ENCODE measurements around the gene TTLL10. TPM values are rescaled to one million over a fixed set of nuclear protein-coding genes. Genes with fewer than 3 reads are reported as not detected.

Gene TTLL10
- total RNA-seq, 1 donor from 2014 or later: not detected

DNA sequence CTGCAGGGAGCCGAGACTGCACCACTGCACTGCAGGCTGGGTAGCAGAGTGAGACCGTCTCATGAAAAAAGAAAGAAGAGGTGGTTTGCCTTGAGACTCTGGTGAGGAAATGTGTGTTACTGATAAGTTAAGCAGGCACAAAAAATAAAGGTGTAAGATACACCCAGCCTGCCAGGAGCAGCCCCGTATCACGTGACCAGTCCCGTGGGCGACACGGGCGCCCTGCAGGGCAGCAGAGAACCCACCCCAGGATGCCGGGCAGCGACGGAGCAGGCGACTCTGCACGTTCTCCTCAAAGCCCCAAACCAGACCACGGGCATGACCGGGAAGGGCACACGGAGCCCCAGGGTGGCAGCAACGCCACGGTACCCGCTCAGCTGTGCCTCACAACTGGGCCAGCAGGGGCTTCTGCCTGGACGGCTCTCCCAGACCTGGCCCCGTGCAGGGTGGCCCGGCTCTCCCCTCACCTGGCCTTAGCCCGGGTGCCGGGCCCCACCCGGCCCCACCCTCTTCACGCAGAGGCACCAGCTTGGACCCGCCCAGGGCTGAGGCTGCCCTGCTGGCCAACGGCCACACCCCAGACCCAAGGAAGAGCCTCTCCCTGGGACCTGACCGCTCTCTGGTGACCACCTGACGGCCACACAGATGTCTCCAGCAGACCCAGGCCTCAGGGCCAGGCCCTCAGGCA lies 48.4 kb downstream of the TTLL10 start:
- H3K4me1 ChIP-seq: no peaks in the 10 kb centered on the region
- intact Hi-C loops (cut with DNase I): no loop called here
- ATAC-seq: no peak

DNA sequence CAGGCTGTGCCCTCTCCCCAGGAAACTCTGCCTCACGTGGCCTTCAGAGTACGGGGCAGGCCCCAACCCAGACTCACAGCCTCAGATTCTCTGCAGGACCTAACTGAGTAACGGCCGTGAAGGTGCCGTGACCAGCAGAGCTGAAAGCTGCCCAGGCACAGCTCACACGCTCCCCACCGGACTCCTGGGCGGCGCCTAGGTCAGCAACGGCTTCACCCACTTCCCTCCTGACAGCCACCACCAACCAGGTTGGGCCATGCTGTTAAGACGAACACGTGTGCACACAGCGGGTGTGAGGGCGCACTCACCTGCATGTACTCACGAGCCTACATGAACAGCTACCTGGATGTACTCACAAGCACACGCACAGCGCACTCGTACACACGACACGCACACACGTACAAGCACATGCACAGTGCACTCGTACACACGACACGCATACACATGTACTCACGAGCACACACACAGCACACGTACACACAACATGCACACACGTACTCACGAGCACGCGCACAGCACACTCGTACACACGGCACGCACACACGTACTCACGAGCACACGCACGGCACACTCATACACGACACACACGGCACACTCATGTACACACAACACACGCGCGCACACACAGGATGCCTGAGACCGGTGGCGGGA lies 49.0 kb downstream of the TTLL10 start:
- no peaks in the 10 kb centered on the region for H3K4me1 ChIP-seq
- no peaks in the 10 kb centered on the region for H3K9me3 ChIP-seq
- ATAC-seq (no peak), DNase-seq (no peak)
- no peaks in the 10 kb centered on the region for H3K27me3 ChIP-seq
- TF ChIP-seq, protein P1, sequence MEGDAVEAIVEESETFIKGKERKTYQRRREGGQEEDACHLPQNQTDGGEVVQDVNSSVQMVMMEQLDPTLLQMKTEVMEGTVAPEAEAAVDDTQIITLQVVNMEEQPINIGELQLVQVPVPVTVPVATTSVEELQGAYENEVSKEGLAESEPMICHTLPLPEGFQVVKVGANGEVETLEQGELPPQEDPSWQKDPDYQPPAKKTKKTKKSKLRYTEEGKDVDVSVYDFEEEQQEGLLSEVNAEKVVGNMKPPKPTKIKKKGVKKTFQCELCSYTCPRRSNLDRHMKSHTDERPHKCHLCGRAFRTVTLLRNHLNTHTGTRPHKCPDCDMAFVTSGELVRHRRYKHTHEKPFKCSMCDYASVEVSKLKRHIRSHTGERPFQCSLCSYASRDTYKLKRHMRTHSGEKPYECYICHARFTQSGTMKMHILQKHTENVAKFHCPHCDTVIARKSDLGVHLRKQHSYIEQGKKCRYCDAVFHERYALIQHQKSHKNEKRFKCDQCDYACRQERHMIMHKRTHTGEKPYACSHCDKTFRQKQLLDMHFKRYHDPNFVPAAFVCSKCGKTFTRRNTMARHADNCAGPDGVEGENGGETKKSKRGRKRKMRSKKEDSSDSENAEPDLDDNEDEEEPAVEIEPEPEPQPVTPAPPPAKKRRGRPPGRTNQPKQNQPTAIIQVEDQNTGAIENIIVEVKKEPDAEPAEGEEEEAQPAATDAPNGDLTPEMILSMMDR (IDR thresholded peaks at IDR 0.05): no peak
- peaks cover 85% of the 10 kb centered on the region for H3K36me3 ChIP-seq
- no peak overlapping the region for H3K4me3 ChIP-seq
- intact Hi-C loops (cut with DNase I): no loop called here
- no peak overlapping the region for H3K27ac ChIP-seq

More for the DNA sequence above, 48.4 kb downstream of the TTLL10 start:
- TF ChIP-seq, protein P1 (IDR thresholded peaks at IDR 0.05): no peak
- DNase-seq: no peak
- no peak overlapping the region for H3K27ac ChIP-seq
- H3K9me3 ChIP-seq: no peaks in the 10 kb centered on the region
- H3K36me3 ChIP-seq: peaks cover 88% of the 10 kb centered on the region
- no peak overlapping the region for H3K4me3 ChIP-seq
- H3K27me3 ChIP-seq: no peaks in the 10 kb centered on the region

DNA sequence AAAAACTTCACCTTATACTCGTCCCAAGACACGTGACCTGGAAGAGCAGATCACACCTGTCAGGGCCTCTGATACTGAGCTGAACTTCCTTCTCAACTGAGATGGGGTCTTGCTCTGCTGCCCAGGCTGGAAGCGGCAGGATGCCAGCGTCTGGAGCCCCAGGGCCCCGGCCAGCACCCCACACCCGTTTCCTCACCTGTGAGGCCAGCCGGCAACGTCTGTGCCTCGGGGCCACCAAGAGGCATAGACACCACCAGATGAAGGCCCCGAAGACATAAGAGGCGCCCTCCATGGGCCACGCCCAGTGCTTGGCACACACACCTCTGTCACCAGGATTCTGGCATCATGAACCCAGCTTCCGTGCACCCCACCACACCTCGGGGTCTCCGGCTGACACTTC lies 49.6 kb downstream of the TTLL10 start:
- Histone ChIP-seq H3K9me3 (no peaks in the 10 kb centered on the region), H3K36me3 (peaks cover 86% of the 10 kb centered on the region), H3K27ac (no peak overlapping the region), H3K27me3 (no peaks in the 10 kb centered on the region), H3K4me1 (no peaks in the 10 kb centered on the region), H3K4me3 (no peak overlapping the region)
- ATAC-seq: no peak
- TF ChIP-seq, protein P1 (IDR thresholded peaks at IDR 0.05): no peak
- DNase-seq: no peak
- intact Hi-C loops (cut with DNase I): no loop called here

DNA sequence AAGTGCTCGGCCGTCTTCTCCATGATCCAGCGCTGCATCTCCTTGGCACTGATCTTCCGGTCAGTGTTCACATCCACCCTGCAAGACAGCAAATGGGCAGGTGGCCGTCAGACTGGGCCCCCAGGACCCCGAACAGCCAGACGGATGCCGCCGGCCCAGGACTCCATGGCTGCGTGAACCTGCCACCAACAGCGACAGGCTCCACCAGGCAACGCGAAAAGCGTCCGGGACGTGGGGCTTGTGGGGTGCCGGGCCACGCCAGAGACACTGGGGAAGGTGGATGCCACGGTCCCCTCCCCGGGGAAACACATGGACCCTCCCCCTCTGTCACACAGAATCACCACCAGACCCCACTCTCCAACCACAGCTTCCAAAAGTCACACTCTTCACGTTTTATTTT lies 50.2 kb downstream of the TTLL10 start:
- Histone ChIP-seq H3K27me3 (no peaks in the 10 kb centered on the region), H3K36me3 (peaks cover 86% of the 10 kb centered on the region), H3K27ac (no peak overlapping the region), H3K4me3 (no peak overlapping the region), H3K4me1 (no peaks in the 10 kb centered on the region), H3K9me3 (no peaks in the 10 kb centered on the region)
- intact Hi-C loops (cut with DNase I): no loop called here
- ATAC-seq (no peak), DNase-seq (no peak)
- TF ChIP-seq, protein P1 (IDR thresholded peaks at IDR 0.05): no peak

DNA sequence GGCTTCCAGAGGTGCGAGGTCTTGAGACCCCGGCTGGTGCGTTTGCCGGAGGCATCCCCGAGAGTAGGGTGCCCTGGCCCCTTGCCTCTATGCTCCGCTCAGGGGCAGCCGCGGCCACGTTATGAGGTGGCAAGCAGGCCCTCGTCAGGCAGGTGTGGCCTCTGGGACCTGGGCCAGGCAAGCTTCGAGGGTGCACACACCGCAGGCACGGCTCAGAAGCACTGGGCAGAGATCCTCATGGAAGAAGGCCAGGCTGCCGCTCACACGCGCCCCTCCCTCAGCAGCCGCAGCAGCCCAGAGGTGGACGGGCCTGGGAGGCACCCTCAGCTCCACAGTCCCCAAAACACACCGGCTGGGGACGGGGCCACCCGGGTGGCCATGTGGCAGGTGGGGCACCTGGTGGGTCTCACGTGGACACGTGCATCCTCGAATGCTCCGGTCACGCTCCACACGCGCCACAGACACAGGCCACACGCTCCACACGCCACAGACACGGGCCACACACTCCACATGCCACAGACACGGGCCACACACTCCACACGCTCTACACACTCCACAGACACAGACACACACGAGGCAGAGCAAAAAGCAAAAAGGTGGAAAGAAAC lies 51.7 kb downstream of the TTLL10 start:
- H3K9me3 ChIP-seq: no peaks in the 10 kb centered on the region
- H3K27ac ChIP-seq: no peak overlapping the region
- intact Hi-C loops (cut with DNase I): no loop called here
- H3K36me3 ChIP-seq: peaks cover 78% of the 10 kb centered on the region
- ATAC-seq (peak; percentile 44), DNase-seq (peak; percentile 79)
- H3K4me3 ChIP-seq: no peak overlapping the region
- TF ChIP-seq, protein P1 (IDR thresholded peaks at IDR 0.05): no peak
- H3K27me3 ChIP-seq: no peaks in the 10 kb centered on the region
- peaks cover 10% of the 10 kb centered on the region for H3K4me1 ChIP-seq
